HEK293T (cell line): ENCODE measurements around the gene GPR55.

Source experiments
- CTCF ChIA-PET: fragments of 350-600 bp; formaldehyde crosslinking; extraction: SDS; loops from one replicate; lab custom pipeline; 2021; ENCODE audit warnings: antibody characterized with exemption, inconsistent platforms; lab: Yijun Ruan, JAX
- POLR2A ChIA-PET: fragments of 350-600 bp; formaldehyde crosslinking; extraction: SDS; loops from one replicate; lab custom pipeline; 2020; ENCODE audit warnings: antibody characterized with exemption, inconsistent platforms; lab: Yijun Ruan, JAX
- DNase-seq: peaks from one replicate; pipeline ENCODE4 v3.0.0; 2012; ENCODE audit warnings: mixed read lengths; ENCODE audit errors: extremely low spot score
- ARNT ChIP-seq: fragments of 450-650 bp; IDR thresholded peaks from 2 replicates; pipeline ENCODE4 v1.6.1; 2017; ENCODE audit warnings: mild to moderate bottlenecking
- BHLHE40 ChIP-seq: fragments of 450-650 bp; IDR thresholded peaks from 2 replicates; pipeline ENCODE4 v1.6.1; 2016; ENCODE audit warnings: mild to moderate bottlenecking, moderate library complexity, borderline replicate concordance
- CTBP1 ChIP-seq: fragments of 450-650 bp; IDR thresholded peaks from 2 replicates; pipeline ENCODE4 v1.6.1; 2016; ENCODE audit warnings: borderline replicate concordance
- ELF4 ChIP-seq: fragments of 450-650 bp; IDR thresholded peaks from 2 replicates; pipeline ENCODE4 v1.6.1; 2017; ENCODE audit warnings: antibody characterized with exemption
- FOXA1 ChIP-seq: fragments of 450-650 bp; IDR thresholded peaks from 2 replicates; pipeline ENCODE4 v1.6.1; 2016; ENCODE audit warnings: mild to moderate bottlenecking
- FOXK2 ChIP-seq: fragments of 450-650 bp; IDR thresholded peaks from 2 replicates; pipeline ENCODE4 v1.6.1; 2016; ENCODE audit warnings: mild to moderate bottlenecking
- FOXM1 ChIP-seq: fragments of 450-650 bp; IDR thresholded peaks from 2 replicates; pipeline ENCODE4 v1.6.1; 2017; ENCODE audit warnings: mild to moderate bottlenecking, borderline replicate concordance
- HDGF ChIP-seq: fragments of 450-650 bp; IDR thresholded peaks from 2 replicates; pipeline ENCODE4 v1.6.1; 2017; ENCODE audit warnings: antibody characterized with exemption, borderline replicate concordance
- L3MBTL2 ChIP-seq: fragments of 450-650 bp; conservative IDR thresholded peaks from 2 replicates; pipeline ENCODE4 v1.6.1; 2016; ENCODE audit warnings: mild to moderate bottlenecking
- LEF1 ChIP-seq: fragments of 450-650 bp; IDR thresholded peaks from 2 replicates; pipeline ENCODE4 v1.6.1; 2017; ENCODE audit warnings: mild to moderate bottlenecking, borderline replicate concordance
- NFRKB ChIP-seq: fragments of 450-650 bp; IDR thresholded peaks from 2 replicates; pipeline ENCODE4 v1.6.1; 2016; ENCODE audit warnings: mild to moderate bottlenecking, moderate library complexity
- PKNOX1 ChIP-seq: fragments of 450-650 bp; IDR thresholded peaks from 2 replicates; pipeline ENCODE4 v1.6.1; 2016
- SP1 ChIP-seq: fragments of 450-650 bp; IDR thresholded peaks from 2 replicates; pipeline ENCODE4 v1.6.1; 2017
- SUZ12 ChIP-seq: fragments of 450-650 bp; IDR thresholded peaks from 2 replicates; pipeline ENCODE4 v1.6.1; 2016; ENCODE audit warnings: mild to moderate bottlenecking
- TARDBP ChIP-seq: fragments of 450-650 bp; IDR thresholded peaks from 2 replicates; pipeline ENCODE4 v1.6.1; 2016
- ZNF384 ChIP-seq: fragments of 450-650 bp; IDR thresholded peaks from 2 replicates; pipeline ENCODE4 v1.6.1; 2016

Gene GPR55

DNA sequence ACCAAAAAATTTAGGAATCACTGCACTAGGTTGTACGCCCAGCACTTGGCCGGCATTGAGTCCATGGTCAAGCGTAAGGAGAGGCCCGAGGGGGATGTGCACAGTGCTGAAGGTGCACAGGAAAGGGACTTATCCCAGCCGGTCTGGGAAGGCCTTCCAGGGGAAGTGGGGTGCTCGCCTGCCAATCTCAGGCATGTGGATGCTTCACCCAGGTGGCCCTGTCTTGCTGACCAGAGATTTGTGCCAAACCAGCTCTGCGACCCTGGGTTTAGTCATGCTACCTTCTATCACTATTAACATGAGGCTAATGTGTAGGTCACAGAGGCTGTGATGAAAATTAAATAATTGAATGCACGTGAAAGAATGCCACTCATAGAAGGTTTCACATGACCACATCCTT lies 62.0 kb downstream of the GPR55 start:
- POLR2A ChIA-PET: no interaction called here
- no peak for DNase-seq
- CTCF ChIA-PET: no interaction called here
- TF ChIP-seq LEF1 (no peak), PKNOX1 (no peak), L3MBTL2 (no peak), ZNF384 (no peak), BHLHE40 (no peak), TARDBP (no peak), CTBP1 (no peak)

DNA sequence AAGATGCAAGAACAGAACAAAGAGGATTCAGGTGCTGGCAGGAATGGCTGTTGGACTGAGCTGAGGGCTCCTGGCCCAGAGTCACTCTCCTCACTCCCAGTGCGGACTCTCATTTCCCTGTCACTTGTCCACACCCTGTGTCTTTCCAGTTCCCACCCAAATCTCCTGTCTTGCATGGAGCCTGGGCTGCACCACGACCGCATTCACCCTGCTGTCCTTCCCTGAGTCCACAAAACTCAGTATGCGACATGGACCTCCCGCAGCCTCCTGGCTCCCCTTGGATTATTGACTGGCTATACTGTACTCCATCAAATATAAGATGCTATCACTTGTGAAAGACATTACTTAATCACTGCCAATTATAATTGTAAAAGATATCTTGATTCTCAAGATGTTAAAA lies 62.8 kb downstream of the GPR55 start:
- no peak for DNase-seq
- ChIA-PET CTCF (no interaction called here), POLR2A (no interaction called here)
- TF ChIP-seq PKNOX1: no peak
- TF ChIP-seq ZNF384: no peak
- no peak for TF ChIP-seq SUZ12
- TF ChIP-seq FOXK2: no peak
- TF ChIP-seq FOXM1: no peak
- no peak for TF ChIP-seq BHLHE40
- TF ChIP-seq LEF1: no peak
- TF ChIP-seq CTBP1: no peak
- TF ChIP-seq FOXA1: no peak
- no peak for TF ChIP-seq L3MBTL2

DNA sequence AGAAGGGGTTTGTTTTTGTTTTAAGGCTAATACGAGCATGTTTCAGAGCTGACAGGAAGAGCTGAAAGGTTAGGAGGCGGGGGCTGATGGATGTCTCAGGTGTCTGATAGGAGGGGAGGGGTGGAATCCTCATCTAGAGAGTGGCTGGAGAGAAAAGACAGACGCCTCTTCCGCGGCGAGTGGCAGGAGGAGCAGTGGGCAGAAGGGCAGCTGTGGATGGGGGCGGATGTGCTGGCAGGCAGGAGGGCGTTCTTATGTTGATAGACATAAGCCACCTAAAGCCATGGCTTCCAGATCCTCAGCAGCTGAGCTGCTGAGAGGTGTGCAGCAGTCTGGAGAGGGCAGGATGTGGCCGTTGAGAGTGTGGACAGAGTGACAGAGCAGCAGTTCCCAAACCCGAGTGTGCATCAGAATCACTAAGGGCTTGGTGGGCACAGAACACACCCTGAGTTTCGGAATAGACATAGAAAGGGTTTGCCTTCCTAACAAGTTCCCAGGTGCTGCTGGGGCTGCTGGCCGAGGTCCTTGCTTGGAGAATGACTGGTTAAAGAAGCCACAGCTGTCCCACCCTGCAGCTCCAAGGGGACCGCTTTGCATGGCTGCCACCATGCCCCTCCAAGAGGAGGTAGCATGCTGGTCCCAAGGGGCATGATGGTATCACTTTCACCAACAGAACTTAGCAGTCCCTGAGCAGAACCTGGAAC lies 63.3 kb downstream of the GPR55 start:
- ChIA-PET CTCF (interaction anchor here (1.3 to 1.5 kb wide), 2 partner anchors 9 to 126 kb away, joined by 5 to 6 read pairs; no protein-coding TSS in a partner anchor), POLR2A (no interaction called here)
- no peak for DNase-seq
- TF ChIP-seq SP1: no peak
- TF ChIP-seq TARDBP: no peak
- TF ChIP-seq L3MBTL2: no peak
- TF ChIP-seq PKNOX1: no peak
- TF ChIP-seq SUZ12: no peak
- TF ChIP-seq HDGF: no peak
- no peak for TF ChIP-seq FOXK2
- no peak for TF ChIP-seq ARNT
- no peak for TF ChIP-seq ELF4
- no peak for TF ChIP-seq BHLHE40
- no peak for TF ChIP-seq FOXA1
- TF ChIP-seq NFRKB: no peak
- TF ChIP-seq LEF1: no peak
- no peak for TF ChIP-seq CTBP1
- no peak for TF ChIP-seq ZNF384
- TF ChIP-seq FOXM1: no peak
